Measurements from ENCODE around the gene MFRP. TPM values are rescaled to one million over a fixed set of nuclear protein-coding genes. Genes with fewer than 3 reads are reported as not detected.

The MFRP gene
- total and polyA plus RNA-seq, 7 experiments from 2014 or later: not detected

DNA sequence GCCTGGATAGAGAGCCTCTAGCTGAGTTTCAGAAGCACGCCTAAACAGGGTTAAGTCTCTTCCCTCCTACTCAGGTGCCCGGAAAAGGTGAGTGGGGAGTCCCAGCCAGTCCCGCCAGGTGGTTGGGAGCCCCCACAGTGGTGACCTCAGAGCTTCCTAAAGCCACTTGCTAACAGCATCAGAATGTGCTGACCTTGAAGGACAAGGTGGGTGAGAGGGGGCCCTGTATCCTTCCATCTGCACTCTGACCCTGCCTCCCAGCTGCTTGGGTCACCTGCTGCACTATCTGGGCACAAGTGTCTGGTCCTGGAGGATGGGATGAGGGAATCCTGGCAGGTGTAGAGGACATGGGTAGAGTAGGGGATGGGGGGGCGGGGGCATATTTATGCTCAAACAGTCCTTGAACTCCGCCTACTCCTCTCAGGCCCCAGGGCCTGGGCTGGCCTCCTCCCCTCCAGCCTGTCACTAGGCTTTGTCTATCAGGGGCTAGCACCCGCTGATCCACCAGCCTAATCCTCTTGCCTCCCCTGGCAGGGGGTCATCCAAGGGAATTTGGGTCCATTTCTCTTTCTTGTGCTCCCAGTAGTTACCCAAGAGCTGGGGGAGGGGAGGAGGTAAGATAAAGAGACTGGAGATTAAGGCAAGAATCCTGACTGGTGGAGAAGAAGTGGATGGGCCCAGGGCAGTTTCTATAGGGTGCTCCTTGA is 31.6 kb upstream of the MFRP start:
- H3K36me3 Mint-ChIP-seq: no peaks in the 10 kb centered on the region
- ChIA-PET POLR2A (no interaction called here), CTCF (interaction anchor here (1.6 kb wide), 1 partner anchor 22 kb away, joined by 5 read pairs; no protein-coding TSS in a partner anchor)
- ATAC-seq (no peak), DNase-seq (no peak)
- peaks cover 0 to 2% (median 0%) of the 10 kb centered on the region in 11 donors for H3K9me3 Mint-ChIP-seq
- H3K4me1 Mint-ChIP-seq: peaks cover 0 to 22% (median 9%) of the 10 kb centered on the region in 7 donors
- H3K27ac Mint-ChIP-seq: peak overlapping the region in 4 of 9 donors; percentile 19 to 67 (median 47)
- Histone ChIP-seq H3K4me3 (ENCODE audit: low read length) (no peak overlapping the region), H3K27ac (ENCODE audit: low read depth, low read length) (no peak overlapping the region), H3K27me3 (ENCODE audit: control insufficient read depth in 2 of 2, insufficient read depth in 2 of 2, low read length in 2 of 2) (no peaks in the 10 kb centered on the region), H3K36me3 (ENCODE audit: control insufficient read depth in 2 of 3, insufficient read depth in 3 of 3, low read length in 3 of 3) (no peaks in the 10 kb centered on the region), H3K4me1 (ENCODE audit: control insufficient read depth in 2 of 2, insufficient read depth in 2 of 2, low read length in 2 of 2) (peaks cover 14 to 18% of the 10 kb centered on the region in 2 donors), H3K9me3 (ENCODE audit: control insufficient read depth in 2 of 3, low read length in 3 of 3) (no peaks in the 10 kb centered on the region)
- no peak overlapping the region for H3K4me3 Mint-ChIP-seq
- intact Hi-C loops (cut with micrococcal nuclease): no loop called here
- H3K27me3 Mint-ChIP-seq: peaks cover 0 to 9% (median 0%) of the 10 kb centered on the region in 5 donors

DNA sequence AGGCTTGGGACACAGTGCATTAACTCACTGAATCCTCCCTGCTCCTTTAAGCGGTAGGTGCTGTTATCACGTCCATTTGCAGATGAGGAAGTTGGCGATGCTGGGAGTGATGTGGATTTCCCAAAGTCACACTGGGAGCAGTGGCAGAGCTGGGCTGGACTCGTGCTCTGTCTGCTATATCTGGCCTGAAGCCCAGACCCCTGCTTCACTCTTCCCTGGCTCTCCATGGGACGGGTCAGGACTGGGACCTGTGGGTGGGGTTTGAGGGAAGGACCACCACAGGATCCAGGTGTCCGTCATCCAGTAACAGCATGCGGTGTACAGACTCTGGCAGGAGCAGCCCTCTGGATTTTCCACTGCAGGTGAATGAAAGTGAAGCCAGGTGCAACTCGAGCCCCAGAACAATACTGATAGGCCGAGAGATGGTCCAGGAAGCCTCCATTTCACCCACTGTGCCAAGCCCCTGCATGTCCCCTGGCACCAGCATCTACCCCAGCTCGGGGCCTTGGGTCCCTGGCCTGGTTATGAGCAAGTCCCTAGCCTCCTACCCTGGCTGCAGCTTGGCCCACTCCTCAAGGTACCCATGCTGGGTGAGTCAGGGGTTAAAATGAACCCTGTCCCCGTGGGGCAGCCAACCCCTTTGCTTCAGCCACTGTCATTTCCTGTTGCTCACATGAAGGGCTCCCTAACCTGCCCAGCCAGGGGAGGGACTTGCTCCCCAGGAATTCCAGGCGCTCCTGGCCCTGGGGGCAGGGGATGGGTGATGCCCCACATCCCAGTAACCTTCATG is 30.8 kb upstream of the MFRP start:
- H3K36me3 Mint-ChIP-seq: no peaks in the 10 kb centered on the region
- H3K27ac ChIP-seq (ENCODE audit: low read depth, low read length): no peak overlapping the region
- intact Hi-C loops (cut with micrococcal nuclease): no loop called here
- no peaks in the 10 kb centered on the region for H3K27me3 ChIP-seq (ENCODE audit: control insufficient read depth in 2 of 2, insufficient read depth in 2 of 2, low read length in 2 of 2)
- H3K9me3 ChIP-seq (ENCODE audit: control insufficient read depth in 2 of 3, low read length in 3 of 3): no peaks in the 10 kb centered on the region
- H3K27me3 Mint-ChIP-seq: peaks cover 0 to 9% (median 0%) of the 10 kb centered on the region in 5 donors
- H3K4me3 ChIP-seq (ENCODE audit: low read length): no peak overlapping the region
- DNase-seq: no peak
- H3K4me3 Mint-ChIP-seq: no peak overlapping the region
- ChIA-PET CTCF (no interaction called here), POLR2A (interaction anchor here (0.6 kb wide), 1 partner anchor 275 kb away, joined by 4 read pairs; no protein-coding TSS in a partner anchor)
- peaks cover 0 to 2% (median 0%) of the 10 kb centered on the region in 11 donors for H3K9me3 Mint-ChIP-seq
- H3K4me1 Mint-ChIP-seq: peaks cover 0 to 22% (median 10%) of the 10 kb centered on the region in 7 donors
- H3K4me1 ChIP-seq (ENCODE audit: control insufficient read depth in 2 of 2, insufficient read depth in 2 of 2, low read length in 2 of 2): peaks cover 12 to 18% of the 10 kb centered on the region in 2 donors
- H3K27ac Mint-ChIP-seq: peak overlapping the region in 1 of 9 donors; percentile 19
- no peak for ATAC-seq
- no peaks in the 10 kb centered on the region for H3K36me3 ChIP-seq (ENCODE audit: control insufficient read depth in 2 of 3, insufficient read depth in 3 of 3, low read length in 3 of 3)

DNA sequence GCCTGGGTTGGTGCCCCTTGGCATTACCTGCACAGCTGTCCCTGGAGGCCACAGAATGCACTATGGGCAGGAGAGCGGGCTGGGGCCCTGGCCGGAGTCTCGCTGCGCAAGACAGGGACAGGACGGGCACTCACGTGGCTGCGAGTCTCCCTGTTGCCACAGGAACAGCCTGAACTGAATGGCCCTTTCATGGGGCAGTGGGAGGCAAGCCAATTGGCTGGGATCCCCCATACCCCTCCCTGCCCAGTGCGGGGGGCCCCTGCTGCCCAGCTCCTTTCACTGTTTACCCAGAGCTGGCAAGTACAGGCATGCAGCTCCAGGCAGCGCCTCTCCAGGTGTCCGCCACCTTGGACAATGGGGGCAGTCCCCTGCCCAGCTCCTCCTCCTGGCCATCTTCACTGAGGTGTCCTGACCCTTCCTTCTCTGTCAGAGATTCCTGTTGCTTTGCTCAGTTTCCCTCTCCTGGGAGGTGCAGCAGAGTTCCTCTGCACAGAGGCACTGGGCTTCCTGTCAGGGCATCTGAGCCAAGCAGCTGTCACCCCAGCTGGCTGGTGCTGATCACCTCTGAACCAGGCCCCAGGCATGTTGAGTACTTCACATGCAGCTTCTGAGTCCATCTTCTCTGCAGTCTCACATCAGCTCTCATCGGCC is 29.8 kb upstream of the MFRP start:
- Mint-ChIP-seq H3K4me3 (no peak overlapping the region), H3K9me3 (no peaks in the 10 kb centered on the region), H3K4me1 (peaks cover 0 to 17% (median 6%) of the 10 kb centered on the region in 7 donors), H3K36me3 (no peaks in the 10 kb centered on the region), H3K27me3 (peaks cover 0 to 6% (median 3%) of the 10 kb centered on the region in 5 donors), H3K27ac (peak overlapping the region in 1 of 9 donors; percentile 25)
- Histone ChIP-seq H3K4me3 (ENCODE audit: low read length) (no peak overlapping the region), H3K36me3 (ENCODE audit: control insufficient read depth in 2 of 3, insufficient read depth in 3 of 3, low read length in 3 of 3) (no peaks in the 10 kb centered on the region), H3K4me1 (ENCODE audit: control insufficient read depth in 2 of 2, insufficient read depth in 2 of 2, low read length in 2 of 2) (peaks cover 5 to 11% of the 10 kb centered on the region in 2 donors), H3K9me3 (ENCODE audit: control insufficient read depth in 2 of 3, low read length in 3 of 3) (no peaks in the 10 kb centered on the region), H3K27me3 (ENCODE audit: control insufficient read depth in 2 of 2, insufficient read depth in 2 of 2, low read length in 2 of 2) (no peaks in the 10 kb centered on the region), H3K27ac (ENCODE audit: low read depth, low read length) (no peak overlapping the region)
- no peak for ATAC-seq
- ChIA-PET CTCF (interaction anchor here (0.6 to 0.7 kb wide), 2 partner anchors 23 to 70 kb away, joined by 3 read pairs; no protein-coding TSS in a partner anchor), POLR2A (interaction anchor here (0.6 kb wide), 1 partner anchor 274 kb away, joined by 4 read pairs; no protein-coding TSS in a partner anchor)
- DNase-seq: no peak
- intact Hi-C loops (cut with micrococcal nuclease): no loop called here

DNA sequence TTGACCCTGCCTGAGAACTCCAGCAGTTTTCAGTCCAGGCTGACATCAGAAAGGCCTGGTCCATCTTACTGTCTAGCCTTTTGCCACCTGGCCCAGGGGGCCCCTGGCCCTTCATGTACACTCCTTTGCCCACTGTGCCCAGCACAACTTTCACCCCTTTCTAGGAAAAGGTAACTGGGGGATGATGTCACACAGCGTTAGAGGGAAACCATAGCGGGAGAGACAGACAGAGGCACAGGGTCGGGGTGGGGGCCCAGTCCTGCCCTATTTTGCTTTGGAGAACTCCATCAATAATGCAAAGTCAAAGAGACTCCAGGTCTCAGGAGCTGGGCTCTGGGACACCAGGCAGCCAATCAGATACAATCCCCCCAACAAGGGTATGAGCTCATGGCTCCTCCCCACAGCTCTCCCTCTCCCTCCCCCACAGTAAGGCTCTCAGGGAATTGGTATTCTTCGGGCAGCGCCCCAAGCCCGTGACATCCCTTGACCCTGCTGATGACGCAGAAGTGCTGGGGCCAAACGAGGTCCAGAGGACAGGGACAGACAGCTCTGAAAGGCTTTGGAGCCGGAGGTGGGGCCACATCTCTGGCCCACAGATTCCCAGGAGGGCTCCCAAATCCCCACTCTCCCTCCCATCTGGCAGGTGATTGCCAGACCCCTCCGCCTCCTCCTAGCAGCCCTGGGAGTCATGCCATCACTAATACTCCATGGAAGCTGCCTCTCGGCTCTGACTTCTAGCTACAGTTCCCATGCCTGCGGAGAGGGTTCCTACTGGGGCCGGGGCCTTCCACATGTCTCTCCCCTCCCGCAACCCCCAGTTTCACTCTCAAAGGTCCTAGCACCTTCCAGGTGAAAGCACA is 29.1 kb upstream of the MFRP start:
- no peak overlapping the region for H3K4me3 Mint-ChIP-seq
- no peaks in the 10 kb centered on the region for H3K36me3 ChIP-seq (ENCODE audit: control insufficient read depth in 2 of 3, insufficient read depth in 3 of 3, low read length in 3 of 3)
- peaks cover 0 to 11% of the 10 kb centered on the region in 2 donors for H3K4me1 ChIP-seq (ENCODE audit: control insufficient read depth in 2 of 2, insufficient read depth in 2 of 2, low read length in 2 of 2)
- H3K27me3 Mint-ChIP-seq: peaks cover 0 to 10% (median 4%) of the 10 kb centered on the region in 5 donors
- intact Hi-C loops (cut with micrococcal nuclease): no loop called here
- H3K36me3 Mint-ChIP-seq: no peaks in the 10 kb centered on the region
- POLR2A ChIA-PET: interaction anchor here (0.7 kb wide), 1 partner anchor 461 kb away, joined by 3 read pairs; no protein-coding TSS in a partner anchor
- H3K9me3 ChIP-seq (ENCODE audit: control insufficient read depth in 2 of 3, low read length in 3 of 3): no peaks in the 10 kb centered on the region
- peaks cover 0 to 10% (median 6%) of the 10 kb centered on the region in 7 donors for H3K4me1 Mint-ChIP-seq
- no peak overlapping the region for H3K27ac ChIP-seq (ENCODE audit: low read depth, low read length)
- DNase-seq (no peak), ATAC-seq (no peak)
- H3K27ac Mint-ChIP-seq: no peak overlapping the region
- H3K4me3 ChIP-seq (ENCODE audit: low read length): no peak overlapping the region
- no peaks in the 10 kb centered on the region for H3K27me3 ChIP-seq (ENCODE audit: control insufficient read depth in 2 of 2, insufficient read depth in 2 of 2, low read length in 2 of 2)
- H3K9me3 Mint-ChIP-seq: no peaks in the 10 kb centered on the region
- CTCF ChIA-PET: interaction anchor here (0.7 to 2.7 kb wide), 3 partner anchors 14 to 22 kb away, joined by 3 to 14 read pairs (median 3); no protein-coding TSS in a partner anchor

DNA sequence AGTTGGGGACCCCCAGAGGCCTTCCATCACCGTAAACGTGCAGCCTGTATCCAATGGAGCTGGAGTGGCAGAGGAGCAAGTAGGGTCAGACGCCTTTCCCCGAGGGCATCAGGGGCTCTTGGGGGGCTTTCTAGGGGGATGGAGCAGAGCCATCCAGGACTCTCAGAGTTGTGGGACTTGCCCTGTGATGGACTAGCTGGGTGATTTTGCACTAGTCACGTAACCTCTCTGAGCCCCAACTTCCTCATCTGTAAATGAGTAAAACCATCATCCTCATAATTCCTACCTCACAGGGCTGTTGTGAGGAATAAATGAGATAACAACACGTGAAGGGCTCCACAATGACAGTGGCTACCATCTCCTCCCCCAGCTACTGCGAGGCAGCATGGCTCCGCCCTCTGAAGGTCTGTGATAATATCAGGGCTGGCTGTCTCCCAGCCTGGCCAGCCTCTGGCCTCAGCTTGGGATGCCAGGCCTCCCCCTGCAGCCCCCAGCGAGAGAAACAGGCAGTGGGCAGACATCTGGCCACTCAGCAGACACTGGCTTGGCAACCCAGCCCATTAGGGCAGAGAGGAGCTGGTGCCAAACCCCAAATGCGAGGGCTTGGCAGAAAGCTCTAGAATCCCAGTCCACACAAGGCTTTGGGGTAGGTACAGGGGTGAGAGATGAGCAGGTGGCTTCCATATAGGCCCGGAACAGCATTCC is 28.3 kb upstream of the MFRP start:
- no peak overlapping the region for H3K27ac Mint-ChIP-seq
- CTCF ChIA-PET: interaction anchor here (1.1 to 2.7 kb wide), 2 partner anchors 15 to 18 kb away, joined by 3 to 14 read pairs; no protein-coding TSS in a partner anchor

More for the DNA sequence above, 28.3 kb upstream of the MFRP start:
- Histone ChIP-seq H3K36me3 (ENCODE audit: control insufficient read depth in 2 of 3, insufficient read depth in 3 of 3, low read length in 3 of 3) (no peaks in the 10 kb centered on the region), H3K4me3 (ENCODE audit: low read length) (no peak overlapping the region), H3K27ac (ENCODE audit: low read depth, low read length) (no peak overlapping the region), H3K9me3 (ENCODE audit: control insufficient read depth in 2 of 3, low read length in 3 of 3) (no peaks in the 10 kb centered on the region), H3K4me1 (ENCODE audit: control insufficient read depth in 2 of 2, insufficient read depth in 2 of 2, low read length in 2 of 2) (peaks cover 0 to 11% of the 10 kb centered on the region in 2 donors), H3K27me3 (ENCODE audit: control insufficient read depth in 2 of 2, insufficient read depth in 2 of 2, low read length in 2 of 2) (no peaks in the 10 kb centered on the region)
- Mint-ChIP-seq H3K36me3 (no peaks in the 10 kb centered on the region), H3K4me1 (peaks cover 0 to 10% (median 6%) of the 10 kb centered on the region in 7 donors), H3K4me3 (no peak overlapping the region), H3K9me3 (no peaks in the 10 kb centered on the region), H3K27me3 (peaks cover 3 to 18% (median 6%) of the 10 kb centered on the region in 5 donors)
- ATAC-seq (no peak), DNase-seq (no peak)
- intact Hi-C loops (cut with micrococcal nuclease): loop anchor here (1.0 kb wide), 1 partner anchor 18 kb away; no protein-coding TSS in a partner anchor
- POLR2A ChIA-PET: interaction anchor here (0.7 kb wide), 1 partner anchor 460 kb away, joined by 3 read pairs; no protein-coding TSS in a partner anchor
